Left forelimb (tissue), 1 donor: ENCODE data around the gene ZNF10.

Source experiments
- DNase-seq: peaks from one replicate; pipeline ENCODE4 v3.0.0-alpha.2; 2018; ENCODE audit warnings: low spot score

Gene ZNF10

DNA sequence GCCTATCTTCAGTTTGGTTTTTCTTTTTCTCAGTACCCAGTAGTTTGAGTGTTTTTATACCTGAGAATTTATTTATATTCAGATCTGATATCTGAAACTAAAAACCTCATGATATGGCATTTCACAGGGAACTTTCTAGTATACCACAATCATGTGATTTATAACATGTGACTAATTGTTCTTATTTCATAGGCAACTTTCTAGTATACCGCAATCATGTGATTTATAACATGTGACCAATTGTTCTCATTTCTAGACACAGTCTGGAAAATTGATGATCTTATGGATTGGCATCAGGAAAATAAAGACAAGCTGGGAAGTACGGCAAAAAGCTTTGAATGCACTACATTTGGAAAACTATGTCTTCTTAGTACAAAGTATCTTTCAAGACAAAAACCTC is 71.5 kb downstream of the ZNF10 start:
- no peak for DNase-seq

DNA sequence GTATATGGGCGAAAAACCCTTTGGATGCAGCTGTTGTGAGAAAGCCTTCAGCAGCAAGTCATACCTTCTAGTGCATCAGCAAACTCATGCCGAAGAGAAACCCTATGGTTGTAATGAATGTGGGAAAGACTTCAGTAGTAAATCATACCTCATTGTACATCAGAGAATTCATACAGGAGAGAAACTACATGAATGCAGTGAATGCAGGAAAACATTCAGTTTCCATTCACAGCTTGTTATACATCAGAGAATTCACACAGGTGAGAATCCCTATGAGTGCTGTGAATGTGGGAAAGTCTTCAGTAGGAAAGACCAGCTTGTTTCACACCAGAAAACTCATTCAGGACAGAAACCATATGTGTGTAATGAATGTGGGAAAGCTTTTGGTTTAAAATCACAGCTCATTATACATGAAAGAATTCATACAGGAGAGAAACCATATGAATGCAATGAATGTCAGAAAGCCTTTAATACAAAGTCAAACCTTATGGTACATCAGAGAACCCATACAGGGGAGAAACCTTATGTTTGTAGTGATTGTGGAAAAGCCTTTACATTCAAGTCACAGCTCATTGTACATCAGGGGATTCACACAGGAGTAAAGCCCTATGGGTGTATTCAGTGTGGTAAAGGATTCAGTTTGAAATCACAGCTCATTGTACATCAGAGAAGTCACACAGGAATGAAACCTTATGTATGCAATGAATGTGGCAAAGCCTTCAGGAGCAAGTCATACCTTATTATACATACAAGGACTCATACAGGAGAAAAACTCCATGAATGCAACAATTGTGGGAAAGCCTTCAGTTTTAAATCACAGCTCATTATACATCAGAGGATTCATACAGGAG is 72.3 kb downstream of the ZNF10 start:
- no peak for DNase-seq

DNA sequence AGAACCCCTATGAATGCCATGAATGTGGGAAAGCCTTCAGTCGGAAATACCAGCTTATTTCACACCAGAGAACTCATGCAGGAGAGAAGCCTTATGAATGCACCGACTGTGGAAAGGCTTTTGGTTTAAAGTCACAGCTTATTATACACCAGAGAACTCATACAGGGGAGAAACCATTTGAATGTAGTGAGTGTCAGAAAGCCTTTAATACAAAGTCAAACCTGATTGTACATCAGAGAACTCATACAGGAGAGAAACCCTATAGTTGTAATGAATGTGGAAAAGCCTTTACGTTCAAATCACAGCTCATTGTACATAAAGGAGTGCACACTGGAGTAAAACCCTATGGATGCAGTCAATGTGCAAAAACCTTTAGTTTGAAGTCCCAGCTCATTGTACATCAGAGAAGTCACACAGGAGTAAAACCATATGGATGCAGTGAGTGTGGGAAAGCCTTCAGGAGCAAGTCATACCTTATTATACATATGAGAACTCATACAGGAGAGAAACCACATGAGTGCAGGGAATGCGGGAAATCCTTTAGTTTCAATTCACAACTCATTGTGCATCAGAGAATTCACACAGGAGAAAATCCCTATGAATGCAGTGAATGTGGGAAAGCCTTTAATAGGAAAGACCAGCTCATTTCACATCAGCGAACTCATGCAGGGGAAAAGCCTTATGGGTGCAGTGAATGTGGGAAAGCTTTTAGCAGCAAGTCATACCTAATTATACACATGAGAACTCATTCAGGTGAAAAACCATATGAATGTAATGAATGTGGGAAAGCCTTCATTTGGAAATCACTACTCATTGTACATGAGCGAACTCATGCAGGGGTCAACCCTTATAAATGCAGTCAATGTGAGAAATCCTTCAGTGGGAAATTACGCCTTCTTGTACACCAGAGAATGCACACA is 73.2 kb downstream of the ZNF10 start:
- DNase-seq, result no peak

DNA sequence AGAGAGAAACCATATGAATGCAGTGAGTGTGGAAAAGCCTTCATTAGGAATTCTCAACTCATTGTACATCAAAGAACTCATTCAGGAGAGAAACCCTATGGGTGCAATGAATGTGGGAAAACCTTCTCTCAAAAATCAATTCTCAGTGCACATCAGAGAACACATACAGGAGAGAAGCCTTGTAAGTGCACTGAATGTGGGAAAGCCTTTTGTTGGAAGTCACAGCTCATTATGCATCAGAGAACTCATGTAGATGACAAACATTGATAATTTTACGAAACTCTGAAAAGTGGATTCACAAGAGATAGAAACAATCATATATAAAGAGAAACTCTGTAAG is 73.8 kb downstream of the ZNF10 start:
- no peak for DNase-seq

DNA sequence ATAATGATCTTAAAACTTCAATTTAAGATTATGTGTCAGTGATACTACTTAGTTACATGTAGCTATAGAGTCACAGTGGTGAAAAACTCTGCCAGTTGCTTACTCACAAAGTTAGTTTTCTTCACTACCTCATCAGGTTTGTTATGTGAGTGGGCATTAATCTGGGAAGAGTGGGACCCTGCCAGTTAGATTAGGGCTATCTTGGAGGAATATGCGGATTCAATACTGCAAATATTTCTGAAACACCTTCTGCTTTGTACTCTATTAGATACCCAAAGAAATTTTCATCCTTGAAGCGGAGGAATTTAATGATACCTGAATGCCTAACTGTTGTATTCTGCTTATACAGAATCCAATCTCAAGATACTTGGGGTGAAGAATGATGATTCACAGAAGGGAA is 76.0 kb downstream of the ZNF10 start:
- no peak for DNase-seq
